ENCODE measurements around the gene VPS26A. TPM values are rescaled to one million over a fixed set of nuclear protein-coding genes. Genes with fewer than 3 reads are reported as not detected.

The VPS26A gene
- total RNA-seq, 1 experiment from 2014 or later, result 90.0 TPM

GRCh38 chr10:69089638-69090599 is 34.1 kb upstream of the VPS26A start:
- Histone ChIP-seq H3K27me3 (ENCODE audit: insufficient read depth, low read depth) (no peaks in the 10 kb centered on the region), H3K36me3 (ENCODE audit: low read depth) (no peaks in the 10 kb centered on the region), H3F3A (ENCODE audit: insufficient read depth, low read depth) (no peaks in the 10 kb centered on the region), H3K4me2 (peak overlapping the region; percentile 53), H4K20me1 (ENCODE audit: insufficient read depth) (no peaks in the 10 kb centered on the region), H3K9me2 (ENCODE audit: insufficient read depth) (no peaks in the 10 kb centered on the region), H3K27ac (peak overlapping the region; percentile 59; the same call in 1 of the 2 replicates), H3K9me3 (ENCODE audit: insufficient read depth, low read depth) (no peaks in the 10 kb centered on the region), H2AFZ (no peak overlapping the region), H3K4me3 (peak overlapping the region; percentile 48; the same call in 1 of the 2 replicates), H3K4me1 (replicated peaks; ENCODE audit: insufficient read depth) (peaks cover 7% of the 10 kb centered on the region; the same call in 1 of the 2 replicates), H3K79me2 (ENCODE audit: low read depth) (peaks cover 9% of the 10 kb centered on the region; the same call in 1 of the 2 replicates)
- TF ChIP-seq EZH2 (IDR thresholded peaks at IDR 0.05; ENCODE audit: low read depth), result no peak
- TF ChIP-seq CTCF (conservative IDR thresholded peaks at IDR 0.05), result no peak
- ChIA-PET CTCF (interaction anchor here (0.6 kb wide), 2 partner anchors 35 to 559 kb away, joined by 4 to 5 read pairs; no protein-coding TSS in a partner anchor), POLR2A (ENCODE audit: unreplicated experiment) (interaction anchor here (0.6 kb wide), 1 partner anchor 78 kb away, joined by 3 read pairs; no protein-coding TSS in a partner anchor)
- DNase-seq, result no peak
- BruUV-seq (replicated peaks), result no TSS peak
- intact Hi-C loops (cut with micrococcal nuclease; ENCODE audit: unreplicated experiment), result loop anchor here (5.0 kb wide), 2 partner anchors 322 to 547 kb away; no protein-coding TSS in a partner anchor

GRCh38 chr10:69090685-69091084 is 33.3 kb upstream of the VPS26A start:
- no peak for TF ChIP-seq EZH2 (IDR thresholded peaks at IDR 0.05; ENCODE audit: low read depth)
- no peak for TF ChIP-seq CTCF (conservative IDR thresholded peaks at IDR 0.05)
- Histone ChIP-seq H3F3A (ENCODE audit: insufficient read depth, low read depth) (no peaks in the 10 kb centered on the region; the same call in 1 of the 2 replicates), H2AFZ (no peak overlapping the region), H3K9me2 (ENCODE audit: insufficient read depth) (no peaks in the 10 kb centered on the region), H3K36me3 (ENCODE audit: low read depth) (no peaks in the 10 kb centered on the region), H3K9me3 (ENCODE audit: insufficient read depth, low read depth) (no peaks in the 10 kb centered on the region), H3K27ac (no peak overlapping the region), H3K4me3 (no peak overlapping the region), H3K4me2 (no peak overlapping the region), H3K4me1 (replicated peaks; ENCODE audit: insufficient read depth) (peaks cover 7% of the 10 kb centered on the region; the same call in 1 of the 2 replicates), H4K20me1 (ENCODE audit: insufficient read depth) (no peaks in the 10 kb centered on the region), H3K79me2 (ENCODE audit: low read depth) (peaks cover 9% of the 10 kb centered on the region; the same call in 1 of the 2 replicates), H3K27me3 (ENCODE audit: insufficient read depth, low read depth) (no peaks in the 10 kb centered on the region)
- intact Hi-C loops (cut with micrococcal nuclease; ENCODE audit: unreplicated experiment), result loop anchor here (5.0 kb wide), 2 partner anchors 322 to 547 kb away; no protein-coding TSS in a partner anchor
- BruUV-seq (replicated peaks), result no TSS peak
- CTCF ChIA-PET, result no interaction called here
- no peak for DNase-seq
- POLR2A ChIA-PET (ENCODE audit: unreplicated experiment), result interaction anchor here (0.6 kb wide), 1 partner anchor 79 kb away, joined by 3 read pairs; no protein-coding TSS in a partner anchor

- intact Hi-C loops (cut with micrococcal nuclease; ENCODE audit: unreplicated experiment), result loop anchor here (5.0 kb wide), 2 partner anchors 321 to 546 kb away; no protein-coding TSS in a partner anchor
- no peaks in the 10 kb centered on the region for H3K36me3 ChIP-seq (ENCODE audit: low read depth)
- H3K27ac ChIP-seq, result no peak overlapping the region
- no peaks in the 10 kb centered on the region; the same call in 1 of the 2 replicates for H3F3A ChIP-seq (ENCODE audit: insufficient read depth, low read depth)
- H3K9me3 ChIP-seq (ENCODE audit: insufficient read depth, low read depth), result no peaks in the 10 kb centered on the region
- no TSS peak for BruUV-seq (replicated peaks)
- no peak overlapping the region for H3K4me2 ChIP-seq
- DNase-seq, result no peak
- peaks cover 7% of the 10 kb centered on the region; the same call in 1 of the 2 replicates for H3K4me1 ChIP-seq (replicated peaks; ENCODE audit: insufficient read depth)
- no peak overlapping the region for H2AFZ ChIP-seq
- no peaks in the 10 kb centered on the region for H4K20me1 ChIP-seq (ENCODE audit: insufficient read depth)
- TF ChIP-seq CTCF (conservative IDR thresholded peaks at IDR 0.05) (no peak), EZH2 (IDR thresholded peaks at IDR 0.05; ENCODE audit: low read depth) (no peak)
- H3K9me2 ChIP-seq (ENCODE audit: insufficient read depth), result no peaks in the 10 kb centered on the region
- peaks cover 9% of the 10 kb centered on the region; the same call in 1 of the 2 replicates for H3K79me2 ChIP-seq (ENCODE audit: low read depth)
- POLR2A ChIA-PET (ENCODE audit: unreplicated experiment), result no interaction called here
- H3K27me3 ChIP-seq (ENCODE audit: insufficient read depth, low read depth), result no peaks in the 10 kb centered on the region
- CTCF ChIA-PET, result interaction anchor here (0.6 kb wide), 1 partner anchor 49 kb away, joined by 5 read pairs; no protein-coding TSS in a partner anchor
- H3K4me3 ChIP-seq, result no peak overlapping the region
Measured at GRCh38 chr10:69091143-69091651, 32.8 kb upstream of the VPS26A start.
